RWPE2 (cell line): ENCODE data around the gene TSPEAR.

Source experiments
- ATAC-seq: fragments of 200-7000 bp; cut with Tn5 transposase; 3 replicates; pipeline ENCODE4 v1.9.1; 2021; ENCODE audit warnings: low read depth
- DNase-seq: peaks from one replicate; pipeline ENCODE4 v3.0.0-alpha.2; 2020; ENCODE audit warnings: low spot score
- H3K27ac ChIP-seq: fragments of 450-650 bp; 2 replicates; pipeline ENCODE4 v1.5.1; 2017; ENCODE audit warnings: mild to moderate bottlenecking; ENCODE audit not compliant: poor library complexity, severe bottlenecking
- H3K27me3 ChIP-seq: fragments of 250-450 bp; sonication (Bioruptor Pico); 2 replicates; pipeline ENCODE4 v1.5.1; 2021; ENCODE audit warnings: mild to moderate bottlenecking, moderate library complexity; ENCODE audit not compliant: insufficient read depth, poor library complexity, severe bottlenecking
- H3K36me3 ChIP-seq: fragments of 250-450 bp; sonication (Bioruptor Pico); 2 replicates; pipeline ENCODE4 v1.5.1; 2020; ENCODE audit warnings: low read depth, mild to moderate bottlenecking, moderate library complexity
- H3K4me1 ChIP-seq: fragments of 250-450 bp; sonication (Bioruptor Pico); 2 replicates; pipeline ENCODE4 v1.5.1; 2021; ENCODE audit warnings: mild to moderate bottlenecking, moderate library complexity; ENCODE audit not compliant: insufficient read depth, poor library complexity, severe bottlenecking
- H3K4me3 ChIP-seq: fragments of 250-450 bp; sonication (Bioruptor Pico); 2 replicates; pipeline ENCODE4 v1.5.1; 2021; ENCODE audit warnings: mild to moderate bottlenecking, moderate library complexity; ENCODE audit not compliant: severe bottlenecking
- H3K9me3 ChIP-seq: fragments of 250-450 bp; sonication (Bioruptor Pico); 2 replicates; pipeline ENCODE4 v1.5.1; 2021; ENCODE audit warnings: mild to moderate bottlenecking, moderate library complexity; ENCODE audit not compliant: severe bottlenecking
- CTCF ChIP-seq: fragments of 450-650 bp; IDR thresholded peaks from one replicate; pipeline ENCODE4 v1.5.1; 2017; ENCODE audit warnings: mild to moderate bottlenecking, moderate library complexity; ENCODE audit not compliant: poor library complexity, severe bottlenecking

Gene TSPEAR

GRCh38 chr21:44448651-44449131 lies 262.7 kb downstream of the TSPEAR start:
- H3K4me1 ChIP-seq = no peaks in the 10 kb centered on the region
- no peak overlapping the region for H3K4me3 ChIP-seq
- no peak for ATAC-seq
- peaks cover 42% of the 10 kb centered on the region for H3K27me3 ChIP-seq
- H3K9me3 ChIP-seq = no peaks in the 10 kb centered on the region
- no peak for TF ChIP-seq CTCF
- H3K36me3 ChIP-seq = no peaks in the 10 kb centered on the region
- H3K27ac ChIP-seq = no peak overlapping the region
- no peak for DNase-seq
